HL-60 (cell line): Measurements from ENCODE around the gene BAZ2B.

ENCODE experiments used
- CTCF ChIP-seq: IDR thresholded peaks from one replicate; pipeline ENCODE4 v1.5.1; 2011; ENCODE audit warnings: low read length, control low read depth, inconsistent platforms; ENCODE audit not compliant: insufficient read depth
- POLR2AphosphoS5 ChIP-seq: IDR thresholded peaks from 2 replicates; pipeline ENCODE4 v1.6.1; 2012; ENCODE audit warnings: low read depth
- SPI1 ChIP-seq: IDR thresholded peaks from 2 replicates; pipeline ENCODE4 v1.6.1; 2012; ENCODE audit warnings: low read depth, mild to moderate bottlenecking, borderline replicate concordance

- TF ChIP-seq CTCF (no peak), POLR2AphosphoS5 (no peak), SPI1 (no peak)
Measured at GRCh38 chr2:159584796-159585195, 31.6 kb downstream of the BAZ2B start.
